Uterus (tissue), 4 donors: ENCODE data around the gene ADD3. TPM values are rescaled to one million over a fixed set of nuclear protein-coding genes. Genes with fewer than 3 reads are reported as not detected.

Experiments used
- DNase-seq, 2 donors: peaks; one replicate each; pipeline ENCODE4 v3.0.0-alpha.2; 2019 to 2020
- H3K27ac ChIP-seq, 2 donors: fragments of 200-600 bp; sonication (generic); 1 replicate in 1 of 2; 2 replicates in 1 of 2; pipeline ENCODE4 v1.5.1; 2016 to 2018
- H3K27me3 ChIP-seq, 2 donors: fragments of 200-600 bp; sonication (generic); one replicate each; pipeline ENCODE4 v1.5.1; 2018 to 2019; ENCODE audit warnings: control low read depth in 1 of 2
- H3K36me3 ChIP-seq, 2 donors: fragments of 200-600 bp; sonication (generic); one replicate each; pipeline ENCODE4 v1.5.1; 2019; ENCODE audit warnings: control low read depth in 1 of 2
- H3K4me1 ChIP-seq, 2 donors: fragments of 200-600 bp; sonication (generic); one replicate each; pipeline ENCODE4 v1.5.1; 2018 to 2019; ENCODE audit warnings: control low read depth in 1 of 2
- H3K4me3 ChIP-seq, 2 donors: fragments of 200-600 bp; sonication (generic); 1 replicate in 1 of 2; 2 replicates in 1 of 2; pipeline ENCODE4 v1.5.1; 2018 to 2019; ENCODE audit warnings: mild to moderate bottlenecking in 1 of 2
- H3K9me3 ChIP-seq, 2 donors: fragments of 200-600 bp; sonication (generic); one replicate each; pipeline ENCODE4 v1.5.1; 2019; ENCODE audit warnings: control low read depth in 1 of 2
- POLR2A ChIP-seq, 2 donors: fragments of 450-650 bp; IDR thresholded peaks; one replicate each; pipeline ENCODE4 v1.6.1; 2016; ENCODE audit warnings: antibody characterized with exemption in 2 of 2, mild to moderate bottlenecking in 1 of 2, moderate library complexity in 1 of 2
- intact Hi-C: fragments of 100-400 bp; cut with DNase I; formaldehyde crosslinking; loops from one replicate; pipeline ENCODE4 v1.15.1; 2023; ENCODE audit warnings: low total_unique reads
- total RNA-seq, 4 donors: library from RNA; depleted of rRNA in 3 of 4; stranded (reverse); fragments of >200 nt in 3 of 4; gene quantifications; one replicate each; pipeline versions ENCODE4 v1.1.0 to v1.2.4, GENCODE V29; 2014 to 2023
- TF ChIP-seq, protein P1 (sequence below), 4 experiments: fragments of 200-600 bp in 2 of 4; fragments of 450-650 bp in 2 of 4; sonication (generic) in 2 of 4; IDR thresholded peaks; one replicate each; pipeline ENCODE4 v1.5.1; 2016 to 2019; ENCODE audit warnings: antibody characterized with exemption in 4 of 4, mild to moderate bottlenecking in 2 of 4, moderate library complexity in 1 of 4
- donor health status: DM: yes; HTN: yes; CAD: no.

ADD3 gene
- total RNA-seq, 4 donors from 2014 or later = 55.0 to 935 (median 92.6) TPM

GRCh38 chr10:110032801-110033700 lies 25.3 kb downstream of the ADD3 start:
- H3K4me3 ChIP-seq = no peak overlapping the region

DNA sequence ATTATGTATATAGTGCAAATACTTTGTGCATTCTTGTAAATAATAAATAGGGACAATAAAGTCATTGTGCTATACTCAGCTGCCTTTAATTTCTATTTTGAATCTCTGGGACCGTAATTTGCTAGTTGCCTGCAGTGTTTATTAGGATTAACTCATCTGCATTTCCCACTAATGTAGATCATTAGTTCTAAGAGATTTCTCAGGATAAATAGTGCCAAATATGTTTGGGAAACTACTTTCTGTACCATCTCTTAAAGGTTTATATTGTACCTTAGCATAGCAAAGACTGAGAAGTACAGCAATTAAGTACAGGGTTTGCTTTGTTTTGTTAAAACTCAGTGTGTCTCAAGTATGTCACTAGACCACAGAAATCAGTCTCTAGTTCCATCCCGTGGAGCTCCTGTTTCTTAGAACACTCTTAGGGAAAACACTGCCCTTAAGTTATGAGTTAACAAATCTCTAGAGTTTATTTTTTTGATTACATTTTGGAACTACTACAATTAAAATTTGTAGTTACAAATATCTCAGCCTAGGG lies 26.0 kb downstream of the ADD3 start:
- no peak for DNase-seq
- H3K4me1 ChIP-seq = peaks cover 0 to 6% of the 10 kb centered on the region in 2 donors
- H3K36me3 ChIP-seq = no peaks in the 10 kb centered on the region
- intact Hi-C loops = no loop called here
- TF ChIP-seq POLR2A (IDR thresholded peaks at IDR 0.05) = no peak
- TF ChIP-seq, protein P1, sequence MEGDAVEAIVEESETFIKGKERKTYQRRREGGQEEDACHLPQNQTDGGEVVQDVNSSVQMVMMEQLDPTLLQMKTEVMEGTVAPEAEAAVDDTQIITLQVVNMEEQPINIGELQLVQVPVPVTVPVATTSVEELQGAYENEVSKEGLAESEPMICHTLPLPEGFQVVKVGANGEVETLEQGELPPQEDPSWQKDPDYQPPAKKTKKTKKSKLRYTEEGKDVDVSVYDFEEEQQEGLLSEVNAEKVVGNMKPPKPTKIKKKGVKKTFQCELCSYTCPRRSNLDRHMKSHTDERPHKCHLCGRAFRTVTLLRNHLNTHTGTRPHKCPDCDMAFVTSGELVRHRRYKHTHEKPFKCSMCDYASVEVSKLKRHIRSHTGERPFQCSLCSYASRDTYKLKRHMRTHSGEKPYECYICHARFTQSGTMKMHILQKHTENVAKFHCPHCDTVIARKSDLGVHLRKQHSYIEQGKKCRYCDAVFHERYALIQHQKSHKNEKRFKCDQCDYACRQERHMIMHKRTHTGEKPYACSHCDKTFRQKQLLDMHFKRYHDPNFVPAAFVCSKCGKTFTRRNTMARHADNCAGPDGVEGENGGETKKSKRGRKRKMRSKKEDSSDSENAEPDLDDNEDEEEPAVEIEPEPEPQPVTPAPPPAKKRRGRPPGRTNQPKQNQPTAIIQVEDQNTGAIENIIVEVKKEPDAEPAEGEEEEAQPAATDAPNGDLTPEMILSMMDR (IDR thresholded peaks at IDR 0.05) = no peak
- no peaks in the 10 kb centered on the region for H3K9me3 ChIP-seq
- no peaks in the 10 kb centered on the region for H3K27me3 ChIP-seq
- no peak overlapping the region for H3K4me3 ChIP-seq
- H3K27ac ChIP-seq = no peak overlapping the region

More at GRCh38 chr10:110032801-110033700, 25.3 kb downstream of the ADD3 start:
- intact Hi-C loops = no loop called here
- TF ChIP-seq, protein P1 (IDR thresholded peaks at IDR 0.05) = no peak
- TF ChIP-seq POLR2A (IDR thresholded peaks at IDR 0.05) = no peak
- no peaks in the 10 kb centered on the region for H3K27me3 ChIP-seq
- no peaks in the 10 kb centered on the region for H3K9me3 ChIP-seq
- H3K4me1 ChIP-seq = peaks cover 0 to 6% of the 10 kb centered on the region in 2 donors
- no peak for DNase-seq
- H3K36me3 ChIP-seq = no peaks in the 10 kb centered on the region
- peak overlapping the region in 1 of 2 donors; percentile 37 for H3K27ac ChIP-seq

DNA sequence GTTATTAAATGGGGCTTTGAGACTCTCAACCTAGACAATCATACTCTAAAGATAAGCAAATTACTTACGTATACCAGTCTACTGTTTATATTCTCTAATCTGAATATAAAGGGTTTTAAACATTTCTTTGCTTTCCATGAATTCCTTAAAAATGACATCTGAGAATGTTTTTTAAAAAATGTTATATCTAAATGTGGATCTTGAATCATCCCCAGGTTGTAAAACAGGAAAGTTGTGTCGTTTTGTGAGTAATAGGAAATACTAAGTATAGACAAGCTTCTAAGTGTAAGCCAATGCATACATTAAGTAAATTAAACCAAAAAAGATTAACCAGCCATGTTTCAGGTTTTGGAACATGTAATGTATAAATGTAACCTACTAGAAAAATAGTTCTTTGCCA lies 26.8 kb downstream of the ADD3 start:
- Histone ChIP-seq H3K36me3 (no peaks in the 10 kb centered on the region), H3K4me3 (no peak overlapping the region), H3K27me3 (no peaks in the 10 kb centered on the region), H3K9me3 (no peaks in the 10 kb centered on the region), H3K4me1 (peaks cover 0 to 6% of the 10 kb centered on the region in 2 donors), H3K27ac (no peak overlapping the region)
- no peak for DNase-seq
- intact Hi-C loops = no loop called here
- no peak for TF ChIP-seq POLR2A (IDR thresholded peaks at IDR 0.05)
- TF ChIP-seq, protein P1 (IDR thresholded peaks at IDR 0.05) = no peak

GRCh38 chr10:110035070-110035921 lies 27.5 kb downstream of the ADD3 start:
- DNase-seq = no peak
- Histone ChIP-seq H3K9me3 (no peaks in the 10 kb centered on the region), H3K36me3 (no peaks in the 10 kb centered on the region), H3K27me3 (no peaks in the 10 kb centered on the region), H3K4me3 (no peak overlapping the region), H3K27ac (no peak overlapping the region), H3K4me1 (peaks cover 0 to 6% of the 10 kb centered on the region in 2 donors)
- intact Hi-C loops = no loop called here
- TF ChIP-seq, protein P1 (IDR thresholded peaks at IDR 0.05) = no peak
- no peak for TF ChIP-seq POLR2A (IDR thresholded peaks at IDR 0.05)
